ENCODE data around the gene TOP1.

Gene TOP1

DNA sequence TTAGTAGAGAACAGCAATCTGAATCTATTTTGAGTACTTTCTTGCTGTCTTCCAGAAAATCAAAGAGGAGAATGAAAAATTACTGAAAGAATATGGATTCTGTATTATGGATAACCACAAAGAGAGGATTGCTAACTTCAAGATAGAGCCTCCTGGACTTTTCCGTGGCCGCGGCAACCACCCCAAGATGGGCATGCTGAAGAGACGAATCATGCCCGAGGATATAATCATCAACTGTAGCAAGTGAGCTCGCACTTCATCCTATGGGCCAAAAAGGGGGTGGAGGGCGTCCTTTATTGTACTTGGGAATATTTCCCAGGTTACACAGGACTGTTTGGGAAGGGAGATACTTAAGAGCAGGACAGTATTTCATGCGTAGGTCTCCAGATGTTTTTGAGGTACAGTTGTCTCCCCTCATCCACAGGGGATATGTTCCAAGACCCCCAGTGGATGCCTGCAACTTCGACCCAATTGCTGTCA lies 71.4 kb downstream of the TOP1 start:
- TF ChIP-seq EZH2 (IDR thresholded peaks at IDR 0.05; ENCODE audit: borderline replicate concordance, low read depth, low read length, severe bottlenecking) = no peak
- TF ChIP-seq, protein P1, sequence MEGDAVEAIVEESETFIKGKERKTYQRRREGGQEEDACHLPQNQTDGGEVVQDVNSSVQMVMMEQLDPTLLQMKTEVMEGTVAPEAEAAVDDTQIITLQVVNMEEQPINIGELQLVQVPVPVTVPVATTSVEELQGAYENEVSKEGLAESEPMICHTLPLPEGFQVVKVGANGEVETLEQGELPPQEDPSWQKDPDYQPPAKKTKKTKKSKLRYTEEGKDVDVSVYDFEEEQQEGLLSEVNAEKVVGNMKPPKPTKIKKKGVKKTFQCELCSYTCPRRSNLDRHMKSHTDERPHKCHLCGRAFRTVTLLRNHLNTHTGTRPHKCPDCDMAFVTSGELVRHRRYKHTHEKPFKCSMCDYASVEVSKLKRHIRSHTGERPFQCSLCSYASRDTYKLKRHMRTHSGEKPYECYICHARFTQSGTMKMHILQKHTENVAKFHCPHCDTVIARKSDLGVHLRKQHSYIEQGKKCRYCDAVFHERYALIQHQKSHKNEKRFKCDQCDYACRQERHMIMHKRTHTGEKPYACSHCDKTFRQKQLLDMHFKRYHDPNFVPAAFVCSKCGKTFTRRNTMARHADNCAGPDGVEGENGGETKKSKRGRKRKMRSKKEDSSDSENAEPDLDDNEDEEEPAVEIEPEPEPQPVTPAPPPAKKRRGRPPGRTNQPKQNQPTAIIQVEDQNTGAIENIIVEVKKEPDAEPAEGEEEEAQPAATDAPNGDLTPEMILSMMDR (IDR thresholded peaks at IDR 0.05; ENCODE audit: borderline replicate concordance, extremely low read depth, low read length, poor library complexity, severe bottlenecking) = no peak
- no peak overlapping the region for H3K27ac ChIP-seq (ENCODE audit: low read length)
- H3K4me1 ChIP-seq (ENCODE audit: insufficient read depth, low read length) = no peaks in the 10 kb centered on the region
- H4K20me1 ChIP-seq (ENCODE audit: insufficient read depth, low read length) = no peaks in the 10 kb centered on the region; the same call in 1 of the 2 replicates
- no peak overlapping the region for H3K9ac ChIP-seq (ENCODE audit: low read depth, low read length)
- peaks cover 98% of the 10 kb centered on the region for H3K36me3 ChIP-seq (ENCODE audit: insufficient read depth, low read length)
- no peak overlapping the region for H3K4me3 ChIP-seq (ENCODE audit: low read depth in 1 of 2, low read length in 2 of 2)
- H2AFZ ChIP-seq (ENCODE audit: low read depth, low read length) = no peak overlapping the region
- no peak for DNase-seq
- no peaks in the 10 kb centered on the region for H3K27me3 ChIP-seq (ENCODE audit: insufficient read depth, low read length, poor library complexity)
- no peak for ATAC-seq (ENCODE audit: insufficient read depth, low read depth)
- no peak overlapping the region for H3K4me2 ChIP-seq (ENCODE audit: insufficient read depth, low read length)
- no peaks in the 10 kb centered on the region; the same call in 1 of the 2 replicates for H3K79me2 ChIP-seq (ENCODE audit: insufficient read depth, low read length)
- H3K9me3 ChIP-seq (ENCODE audit: insufficient read depth, low read length, severe bottlenecking) = no peaks in the 10 kb centered on the region

DNA sequence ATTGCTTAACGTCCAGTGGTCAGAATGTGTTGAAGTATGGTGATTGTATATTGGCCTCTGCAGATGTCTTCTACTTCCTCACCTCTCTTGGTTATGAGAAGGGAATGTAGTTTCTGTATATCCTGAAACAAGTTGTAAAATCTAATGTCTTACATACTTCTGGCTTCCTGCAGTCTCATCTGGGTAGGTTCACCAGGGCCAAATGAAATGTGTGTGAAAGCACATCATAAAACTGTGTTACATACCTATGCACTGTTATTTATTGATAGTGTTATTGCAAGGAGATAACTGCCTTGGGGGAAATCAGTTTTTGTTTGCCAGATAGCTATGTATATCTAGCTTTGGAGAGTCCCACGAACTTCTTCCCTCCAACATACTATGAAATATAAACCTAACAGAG lies 73.0 kb downstream of the TOP1 start:
- Histone ChIP-seq H2AFZ (ENCODE audit: low read depth, low read length) (no peak overlapping the region), H3K36me3 (ENCODE audit: insufficient read depth, low read length) (peaks cover 98% of the 10 kb centered on the region), H3K9me3 (ENCODE audit: insufficient read depth, low read length, severe bottlenecking) (no peaks in the 10 kb centered on the region), H3K79me2 (ENCODE audit: insufficient read depth, low read length) (no peaks in the 10 kb centered on the region), H3K9ac (ENCODE audit: low read depth, low read length) (no peak overlapping the region), H3K4me1 (ENCODE audit: insufficient read depth, low read length) (no peaks in the 10 kb centered on the region), H3K27me3 (ENCODE audit: insufficient read depth, low read length, poor library complexity) (no peaks in the 10 kb centered on the region), H3K27ac (ENCODE audit: low read length) (no peak overlapping the region), H4K20me1 (ENCODE audit: insufficient read depth, low read length) (no peaks in the 10 kb centered on the region), H3K4me3 (ENCODE audit: low read depth in 1 of 2, low read length in 2 of 2) (no peak overlapping the region), H3K4me2 (ENCODE audit: insufficient read depth, low read length) (no peak overlapping the region)
- no peak for DNase-seq
- ATAC-seq (ENCODE audit: insufficient read depth, low read depth) = no peak
- TF ChIP-seq EZH2 (IDR thresholded peaks at IDR 0.05; ENCODE audit: borderline replicate concordance, low read depth, low read length, severe bottlenecking) = no peak
- TF ChIP-seq, protein P1 (IDR thresholded peaks at IDR 0.05; ENCODE audit: borderline replicate concordance, extremely low read depth, low read length, poor library complexity, severe bottlenecking) = no peak

DNA sequence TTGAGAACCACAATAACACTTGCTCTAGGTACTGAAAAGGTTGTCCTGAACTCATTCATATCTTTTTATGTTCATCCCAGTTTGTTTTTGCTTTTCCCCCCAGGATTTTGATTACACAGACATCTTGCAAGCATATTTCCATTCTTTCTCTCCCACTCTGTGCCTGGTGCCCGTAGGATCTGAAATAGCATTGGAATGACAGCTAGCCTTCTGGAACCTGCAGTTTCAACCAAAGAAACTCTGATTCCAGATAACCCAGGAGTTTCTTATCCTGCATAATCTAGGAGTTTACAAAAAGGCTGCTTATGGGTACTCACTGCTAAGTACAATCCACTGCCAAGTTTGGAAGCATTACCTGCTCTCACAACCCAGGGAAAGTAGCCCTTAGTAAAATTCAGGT lies 79.9 kb downstream of the TOP1 start:
- Histone ChIP-seq H2AFZ (ENCODE audit: low read depth, low read length) (no peak overlapping the region), H3K4me3 (ENCODE audit: low read depth in 1 of 2, low read length in 2 of 2) (no peak overlapping the region), H3K4me1 (ENCODE audit: insufficient read depth, low read length) (no peaks in the 10 kb centered on the region), H4K20me1 (ENCODE audit: insufficient read depth, low read length) (peaks cover 5% of the 10 kb centered on the region; the same call in 1 of the 2 replicates), H3K4me2 (ENCODE audit: insufficient read depth, low read length) (no peak overlapping the region), H3K27ac (ENCODE audit: low read length) (no peak overlapping the region), H3K9ac (ENCODE audit: low read depth, low read length) (no peak overlapping the region), H3K36me3 (ENCODE audit: insufficient read depth, low read length) (peaks cover 97% of the 10 kb centered on the region), H3K9me3 (ENCODE audit: insufficient read depth, low read length, severe bottlenecking) (no peaks in the 10 kb centered on the region), H3K79me2 (ENCODE audit: insufficient read depth, low read length) (no peaks in the 10 kb centered on the region), H3K27me3 (ENCODE audit: insufficient read depth, low read length, poor library complexity) (no peaks in the 10 kb centered on the region)
- TF ChIP-seq, protein P1 (IDR thresholded peaks at IDR 0.05; ENCODE audit: borderline replicate concordance, extremely low read depth, low read length, poor library complexity, severe bottlenecking) = no peak
- no peak for TF ChIP-seq EZH2 (IDR thresholded peaks at IDR 0.05; ENCODE audit: borderline replicate concordance, low read depth, low read length, severe bottlenecking)
- DNase-seq (no peak), ATAC-seq (ENCODE audit: insufficient read depth, low read depth) (no peak)

DNA sequence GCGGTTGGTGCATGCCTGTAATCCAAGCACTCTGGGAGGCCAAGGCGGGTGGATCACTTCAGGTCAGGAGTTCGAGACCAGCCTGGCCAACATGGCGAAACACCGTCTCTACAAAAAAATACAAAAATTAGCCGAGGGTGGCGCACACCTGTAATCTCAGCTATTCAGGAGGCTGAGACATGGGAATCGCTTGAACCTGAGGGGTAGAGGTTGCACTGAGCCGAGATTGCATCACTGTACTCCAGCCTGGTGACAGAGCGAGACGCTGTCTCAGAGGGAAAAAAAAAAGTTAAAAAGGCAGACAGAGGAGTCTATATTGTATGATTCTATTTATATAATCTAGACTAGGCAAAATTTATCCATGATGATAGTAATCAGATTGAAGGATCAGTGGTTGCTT lies 81.4 kb downstream of the TOP1 start:
- peaks cover 9% of the 10 kb centered on the region; the same call in 1 of the 2 replicates for H4K20me1 ChIP-seq (ENCODE audit: insufficient read depth, low read length)
- no peak overlapping the region for H3K4me3 ChIP-seq (ENCODE audit: low read depth in 1 of 2, low read length in 2 of 2)
- ATAC-seq (ENCODE audit: insufficient read depth, low read depth) (no peak), DNase-seq (no peak)
- no peaks in the 10 kb centered on the region for H3K4me1 ChIP-seq (ENCODE audit: insufficient read depth, low read length)
- H3K9me3 ChIP-seq (ENCODE audit: insufficient read depth, low read length, severe bottlenecking) = no peaks in the 10 kb centered on the region
- H3K4me2 ChIP-seq (ENCODE audit: insufficient read depth, low read length) = no peak overlapping the region
- no peak overlapping the region for H2AFZ ChIP-seq (ENCODE audit: low read depth, low read length)
- H3K27ac ChIP-seq (ENCODE audit: low read length) = no peak overlapping the region
- H3K27me3 ChIP-seq (ENCODE audit: insufficient read depth, low read length, poor library complexity) = no peaks in the 10 kb centered on the region
- H3K79me2 ChIP-seq (ENCODE audit: insufficient read depth, low read length) = no peaks in the 10 kb centered on the region
- no peak for TF ChIP-seq EZH2 (IDR thresholded peaks at IDR 0.05; ENCODE audit: borderline replicate concordance, low read depth, low read length, severe bottlenecking)
- TF ChIP-seq, protein P1 (IDR thresholded peaks at IDR 0.05; ENCODE audit: borderline replicate concordance, extremely low read depth, low read length, poor library complexity, severe bottlenecking) = no peak
- H3K9ac ChIP-seq (ENCODE audit: low read depth, low read length) = no peak overlapping the region
- H3K36me3 ChIP-seq (ENCODE audit: insufficient read depth, low read length) = peaks cover 97% of the 10 kb centered on the region
